ENCODE measurements around the gene ADH1A. TPM values are rescaled to one million over a fixed set of nuclear protein-coding genes. Genes with fewer than 3 reads are reported as not detected.

Gene ADH1A
- total RNA-seq, 1 experiment from 2014 or later, result not detected

DNA sequence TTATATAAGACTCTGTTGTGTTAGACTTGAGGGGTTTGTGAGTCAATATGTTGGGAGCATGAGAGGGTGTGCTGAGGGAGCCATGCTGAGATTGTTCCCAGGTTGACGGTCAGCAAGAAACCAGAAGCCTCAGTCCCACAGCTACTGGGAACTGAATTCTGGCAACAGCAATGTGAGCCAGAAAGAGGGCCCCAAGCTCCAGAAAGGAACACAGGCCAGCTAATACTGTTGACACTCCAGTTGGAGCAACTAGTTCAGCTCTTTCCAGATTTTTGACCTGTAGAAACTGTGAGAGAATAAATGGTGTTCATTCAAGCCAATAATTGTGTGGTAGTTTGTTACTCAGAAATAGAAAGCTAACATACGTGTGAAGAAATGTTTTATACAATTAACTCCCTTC, 17.1 kb downstream of the ADH1A start:
- Histone ChIP-seq H3K27me3 (ENCODE audit: insufficient read depth, low read length) (no peaks in the 10 kb centered on the region), H3K9me3 (ENCODE audit: control insufficient read depth, low read depth, low read length) (no peaks in the 10 kb centered on the region), H4K8ac (replicated peaks; ENCODE audit: insufficient read length, low read depth, low read length) (no peak overlapping the region), H3K27ac (ENCODE audit: insufficient read length, low read depth, low read length) (no peak overlapping the region), H3K79me1 (ENCODE audit: insufficient read depth, low read depth, low read length, poor library complexity, severe bottlenecking) (no peaks in the 10 kb centered on the region), H2BK20ac (ENCODE audit: low read depth, low read length, poor library complexity, severe bottlenecking) (no peak overlapping the region), H3K23me2 (ENCODE audit: insufficient read length, low read depth, low read length, poor library complexity, severe bottlenecking) (no peaks in the 10 kb centered on the region), H3K4me2 (ENCODE audit: insufficient read depth, insufficient read length, low read length) (no peak overlapping the region), H2BK15ac (ENCODE audit: low read depth, low read length) (no peak overlapping the region), H3K23ac (ENCODE audit: insufficient read length, low read depth, low read length) (no peak overlapping the region), H4K20me1 (ENCODE audit: control insufficient read depth, insufficient read depth, insufficient read length) (no peaks in the 10 kb centered on the region), H2AK5ac (ENCODE audit: insufficient read length, low read length) (no peak overlapping the region), H3K9ac (ENCODE audit: extremely low read depth, insufficient read length, low read length) (no peak overlapping the region), H3K14ac (ENCODE audit: insufficient read depth, low read length) (no peak overlapping the region), H3K56ac (ENCODE audit: insufficient read length, low read depth, low read length) (no peak overlapping the region), H2BK12ac (ENCODE audit: insufficient read length, low read depth, low read length) (no peak overlapping the region), H4K5ac (ENCODE audit: insufficient read length, low read depth, low read length) (no peak overlapping the region), H3K4ac (ENCODE audit: low read depth, low read length) (no peak overlapping the region), H2BK120ac (ENCODE audit: low read depth, low read length, poor library complexity, severe bottlenecking) (no peak overlapping the region), H2AFZ (ENCODE audit: low read length) (no peak overlapping the region), H4K91ac (ENCODE audit: insufficient read length, low read depth, low read length) (no peak overlapping the region), H2BK5ac (ENCODE audit: insufficient read length, low read length) (no peak overlapping the region), H3K18ac (ENCODE audit: insufficient read length, low read depth, low read length) (no peak overlapping the region), H3T11ph (ENCODE audit: low read length) (no peak overlapping the region), H3K79me2 (ENCODE audit: insufficient read depth, low read length) (no peaks in the 10 kb centered on the region), H3K4me1 (ENCODE audit: insufficient read depth, low read length) (no peaks in the 10 kb centered on the region)
- peaks cover 6 to 10% of the 10 kb centered on the region in 2 experiments; a peak in 4 of 5 replicates for H3K9me3 Mint-ChIP-seq
- no peak for DNase-seq
- H3K36me3 Mint-ChIP-seq (ENCODE audit: insufficient read depth in 1 of 3, low read depth in 3 of 3), result peaks cover 0 to 5% (median 4%) of the 10 kb centered on the region in 3 experiments; a peak in 4 of 7 replicates
- no peaks in the 10 kb centered on the region for H3K27me3 Mint-ChIP-seq (ENCODE audit: low read depth)
- no peak overlapping the region for H3K4me3 Mint-ChIP-seq
- no CpG with 5 or more reads among the region's 2 CpGs for WGBS (ENCODE audit: extremely low coverage, insufficient read length, low lambda C conversion rate)
- peaks cover 0 to 4% of the 10 kb centered on the region in 2 experiments; a peak in 1 of 4 replicates for H3K4me1 Mint-ChIP-seq
- TF ChIP-seq, protein P1, sequence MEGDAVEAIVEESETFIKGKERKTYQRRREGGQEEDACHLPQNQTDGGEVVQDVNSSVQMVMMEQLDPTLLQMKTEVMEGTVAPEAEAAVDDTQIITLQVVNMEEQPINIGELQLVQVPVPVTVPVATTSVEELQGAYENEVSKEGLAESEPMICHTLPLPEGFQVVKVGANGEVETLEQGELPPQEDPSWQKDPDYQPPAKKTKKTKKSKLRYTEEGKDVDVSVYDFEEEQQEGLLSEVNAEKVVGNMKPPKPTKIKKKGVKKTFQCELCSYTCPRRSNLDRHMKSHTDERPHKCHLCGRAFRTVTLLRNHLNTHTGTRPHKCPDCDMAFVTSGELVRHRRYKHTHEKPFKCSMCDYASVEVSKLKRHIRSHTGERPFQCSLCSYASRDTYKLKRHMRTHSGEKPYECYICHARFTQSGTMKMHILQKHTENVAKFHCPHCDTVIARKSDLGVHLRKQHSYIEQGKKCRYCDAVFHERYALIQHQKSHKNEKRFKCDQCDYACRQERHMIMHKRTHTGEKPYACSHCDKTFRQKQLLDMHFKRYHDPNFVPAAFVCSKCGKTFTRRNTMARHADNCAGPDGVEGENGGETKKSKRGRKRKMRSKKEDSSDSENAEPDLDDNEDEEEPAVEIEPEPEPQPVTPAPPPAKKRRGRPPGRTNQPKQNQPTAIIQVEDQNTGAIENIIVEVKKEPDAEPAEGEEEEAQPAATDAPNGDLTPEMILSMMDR (conservative IDR thresholded peaks at IDR 0.05), result no peak
- H3K27ac Mint-ChIP-seq, result no peak overlapping the region
